K562 (cell line): ENCODE measurements around the gene UTP4. TPM values are rescaled to one million over a fixed set of nuclear protein-coding genes. Genes with fewer than 3 reads are reported as not detected.

Source experiments
- AFF1 ChIP-seq, 2 experiments: fragments of 450-650 bp; IDR thresholded peaks; 2 replicates each; pipeline ENCODE4 v1.6.1; 2018; ENCODE audit warnings: mild to moderate bottlenecking in 2 of 2, low read depth in 1 of 2; ENCODE audit not compliant: partially characterized antibody in 2 of 2
- ATF4 ChIP-seq: fragments of 450-650 bp; formaldehyde crosslinking; IDR thresholded peaks from 2 replicates; pipeline ENCODE4 v1.4.0; 2022; ENCODE audit warnings: mild to moderate bottlenecking, moderate library complexity
- ATF6 ChIP-seq: sonication (generic); formaldehyde crosslinking; IDR thresholded peaks from 2 replicates; pipeline ENCODE4 v1.4.0; 2020; ENCODE audit warnings: mild to moderate bottlenecking, missing genetic modification reagents
- CGGBP1 ChIP-seq: fragments of 250-450 bp; sonication (Bioruptor Pico); IDR thresholded peaks from 2 replicates; pipeline ENCODE4 v1.9.0; 2021; ENCODE audit warnings: mild to moderate bottlenecking
- EP400 ChIP-seq: fragments of 450-650 bp; IDR thresholded peaks from 2 replicates; pipeline ENCODE4 v1.6.1; 2017; ENCODE audit warnings: antibody characterized with exemption, mild to moderate bottlenecking, moderate library complexity
- ESRRA ChIP-seq: fragments of 450-650 bp; IDR thresholded peaks from 2 replicates; pipeline ENCODE4 v1.6.1; 2014; ENCODE audit warnings: low read depth, mild to moderate bottlenecking, moderate library complexity, borderline replicate concordance
- GTF2F1 ChIP-seq: IDR thresholded peaks from 2 replicates; pipeline ENCODE4 v1.6.1; 2011; ENCODE audit warnings: low read depth, low read length, improper control_type of control experiment
- JUN ChIP-seq, 2 experiments: sonication (generic) in 1 of 2; formaldehyde crosslinking in 1 of 2; IDR thresholded peaks; 2 replicates each; pipeline versions ENCODE4 v1.6.1 to v1.8.0; 2012 to 2022; ENCODE audit warnings: borderline replicate concordance in 2 of 2, mild to moderate bottlenecking in 2 of 2, improper control_type of control experiment in 1 of 2, low read depth in 1 of 2, low read length in 1 of 2, missing genetic modification reagents in 1 of 2
- KLF16 ChIP-seq: IDR thresholded peaks from 2 replicates; pipeline ENCODE4 v1.6.1; 2016; ENCODE audit warnings: antibody characterized with exemption
- L3MBTL2 ChIP-seq: fragments of 450-650 bp; IDR thresholded peaks from 2 replicates; pipeline ENCODE4 v1.6.1; 2016; ENCODE audit warnings: mild to moderate bottlenecking, moderate library complexity
- NRF1 ChIP-seq, 2 experiments: fragments of 450-650 bp; IDR thresholded peaks in 1 of 2; conservative IDR thresholded peaks in 1 of 2; 2 replicates each; pipeline ENCODE4 v1.6.1; 2014; ENCODE audit warnings: mild to moderate bottlenecking in 2 of 2
- PRPF4 ChIP-seq: fragments of 200-400 bp; formaldehyde crosslinking; IDR thresholded peaks from one replicate; pipeline ENCODE4 v1.6.1; 2017; ENCODE audit warnings: low read length, low read depth, mild to moderate bottlenecking; ENCODE audit not compliant: insufficient read depth, poor library complexity, severe bottlenecking
- RBM34 ChIP-seq: fragments of 200-400 bp; formaldehyde crosslinking; IDR thresholded peaks from 2 replicates; pipeline ENCODE4 v1.6.1; 2018; ENCODE audit warnings: low read length, borderline replicate concordance; ENCODE audit not compliant: insufficient read depth
- SMAD4 ChIP-seq: fragments of 250-450 bp; sonication (Bioruptor Pico); conservative IDR thresholded peaks from 2 replicates; pipeline ENCODE4 v1.8.0; 2021; ENCODE audit warnings: inconsistent platforms, mild to moderate bottlenecking, moderate library complexity
- SMARCB1 ChIP-seq: IDR thresholded peaks from 2 replicates; pipeline ENCODE4 v1.6.1; 2011; ENCODE audit warnings: improper control_type of control experiment, low read depth; ENCODE audit not compliant: insufficient read length
- TCF7 ChIP-seq: sonication (generic); IDR thresholded peaks from 2 replicates; pipeline ENCODE4 v1.6.1; 2016; ENCODE audit warnings: antibody characterized with exemption, borderline replicate concordance
- YBX1 ChIP-seq: fragments of 450-650 bp; IDR thresholded peaks from 2 replicates; pipeline ENCODE4 v1.7.1; 2016; ENCODE audit warnings: mild to moderate bottlenecking
- ZNF146 ChIP-seq: IDR thresholded peaks from one replicate; pipeline ENCODE4 v1.6.1; 2018; ENCODE audit warnings: missing compliant biosample characterization; ENCODE audit not compliant: unreplicated experiment
- ZNF232 ChIP-seq: sonication (generic); formaldehyde crosslinking; IDR thresholded peaks from 2 replicates; pipeline ENCODE4 v1.8.0; 2022; ENCODE audit warnings: mild to moderate bottlenecking, missing genetic modification reagents
- ZNF764 ChIP-seq: fragments of 250-450 bp; sonication (Bioruptor Pico); IDR thresholded peaks from 2 replicates; pipeline ENCODE4 v1.4.0; 2020; ENCODE audit warnings: low read depth, mild to moderate bottlenecking, moderate library complexity
- polyA plus RNA-seq, 8 experiments: library from polyadenylated mRNA; depleted of rRNA in 4 of 8; stranded (reverse) in 5 of 8; unstranded in 3 of 8; fragments of >200 nt; fragmentation: Nextera tagmentation in 2 of 8; fragmentation: Illumina TruSeq in 1 of 8; extraction: Ambion mirVana in 2 of 8; extraction: Trizol in 1 of 8; gene quantifications; 2 replicates each; pipeline versions ENCODE4 v1.2.1 to v1.2.3, GENCODE V29; 2011 to 2014; ENCODE audit warnings: inconsistent platforms in 1 of 8, missing spikeins in 1 of 8
- total RNA-seq, 7 experiments: library from RNA; depleted of rRNA in 6 of 7; stranded (reverse); fragments of >200 nt in 6 of 7; fragmentation: Illumina TruSeq in 2 of 7; extraction: Trizol in 2 of 7; gene quantifications; 2 replicates each; pipeline versions ENCODE4 v1.2.1 to v1.2.3, GENCODE V29; 2011 to 2021; ENCODE audit warnings: low replicate concordance in 1 of 7

The UTP4 gene
- total and polyA plus RNA-seq, 9 of the 15 experiments (the other 6 are each of a cell fraction or from before 2014, with no cell fraction given): 46.1 to 203 (median 145) TPM

GRCh38 chr16:69186642-69187445 is 54.4 kb downstream of the UTP4 start, which contains the start of gene SNTB2 (continued):
- peak in 1 of 2 experiments; percentile 58 for TF ChIP-seq AFF1 (IDR thresholded peaks at IDR 0.05; ENCODE audit: low read depth in 1 of 2, partially characterized antibody in 2 of 2)
- TF ChIP-seq GTF2F1: 0 out of 2 replicates have a peak, but pooled peaks have one; percentile 47
- no peak for TF ChIP-seq YBX1
- peak; percentile 75; the same call in 1 of the 2 replicates for TF ChIP-seq ATF6 (CRISPR knock-in tag)
- TF ChIP-seq SMARCB1: no peak
- TF ChIP-seq CGGBP1: peak; percentile 81; the same call in 1 of the 2 replicates
- peak; percentile 19 for TF ChIP-seq PRPF4
- TF ChIP-seq SMAD4 (CRISPR knock-in tag): 0 out of 2 replicates have a peak, but pooled peaks have one; percentile 69
- TF ChIP-seq EP400: peak; percentile 20; the same call in 1 of the 2 replicates
- TF ChIP-seq TCF7: no peak
- no peak for TF ChIP-seq ATF4
- TF ChIP-seq RBM34: no peak
- no peak for TF ChIP-seq KLF16
- TF ChIP-seq JUN (IDR thresholded peaks at IDR 0.05; ENCODE audit: borderline replicate concordance, low read depth, low read length): 0 out of 2 replicates have a peak, but pooled peaks have one; percentile 37
- no peak for TF ChIP-seq JUN (CRISPR knock-in tag; IDR thresholded peaks at IDR 0.05; ENCODE audit: borderline replicate concordance)
- TF ChIP-seq ZNF146 (CRISPR knock-in tag): no peak
- peak; percentile 78 for TF ChIP-seq L3MBTL2
- no peak for TF ChIP-seq ZNF764 (CRISPR knock-in tag)
- TF ChIP-seq ESRRA: peak; percentile 1; the same call in 1 of the 2 replicates
- TF ChIP-seq ZNF232 (CRISPR knock-in tag): no peak
- TF ChIP-seq NRF1 (conservative IDR thresholded peaks at IDR 0.05 in 1 of 2, IDR thresholded peaks at IDR 0.05 in 1 of 2): peak; percentile 89 to 91
